Peyer's patch (tissue), 4 donors: Measurements from ENCODE around the gene MECP2. TPM values are rescaled to one million over a fixed set of nuclear protein-coding genes. Genes with fewer than 3 reads are reported as not detected.
A peak's percentile ranks its signal among the peaks of the same experiment; 100 is the strongest.

Experiments used
- DNase-seq, 3 donors: peaks; one replicate each; pipeline ENCODE4 v3.0.0-alpha.2; 2017 to 2019
- H3K27ac ChIP-seq, 4 donors: fragments of 200-600 bp; sonication (generic); one replicate each; pipeline ENCODE4 v1.5.1; 2016 to 2019
- H3K27me3 ChIP-seq, 2 donors: fragments of 200-600 bp; sonication (generic); one replicate each; pipeline ENCODE4 v1.5.1; 2019
- H3K36me3 ChIP-seq, 3 donors: fragments of 200-600 bp; sonication (generic); one replicate each; pipeline ENCODE4 v1.5.1; 2016 to 2019
- H3K4me1 ChIP-seq, 4 donors: fragments of 200-600 bp; sonication (generic); one replicate each; pipeline ENCODE4 v1.5.1; 2016 to 2019
- H3K4me3 ChIP-seq, 4 donors: fragments of 200-600 bp; sonication (generic); 1 replicate in 3 of 4; 2 replicates in 1 of 4; pipeline ENCODE4 v1.5.1; 2016 to 2019; ENCODE audit warnings: mild to moderate bottlenecking in 1 of 4
- H3K9me3 ChIP-seq, 4 donors: fragments of 200-600 bp; sonication (generic); one replicate each; pipeline ENCODE4 v1.5.1; 2016 to 2019; ENCODE audit warnings: mild to moderate bottlenecking in 1 of 4
- POLR2A ChIP-seq, 2 donors: fragments of 450-650 bp; IDR thresholded peaks; one replicate each; pipeline ENCODE4 v1.5.1; 2017; ENCODE audit warnings: antibody characterized with exemption in 2 of 2, mild to moderate bottlenecking in 2 of 2, moderate library complexity in 2 of 2
- total RNA-seq, 4 donors: library from RNA; depleted of rRNA; stranded (reverse); fragments of >200 nt; gene quantifications; one replicate each; pipeline ENCODE4 v1.1.0, GENCODE V29; 2016
- TF ChIP-seq, protein P1 (sequence below), 6 experiments: fragments of 450-650 bp in 4 of 6; fragments of 200-600 bp in 2 of 6; sonication (generic) in 1 of 6; IDR thresholded peaks; one replicate each; pipeline ENCODE4 v1.5.1; 2017 to 2019; ENCODE audit warnings: antibody characterized with exemption in 6 of 6, mild to moderate bottlenecking in 3 of 6, moderate library complexity in 1 of 6

MECP2 gene
- total RNA-seq, 4 donors from 2014 or later: 39.8 to 147 (median 55.4) TPM

DNA sequence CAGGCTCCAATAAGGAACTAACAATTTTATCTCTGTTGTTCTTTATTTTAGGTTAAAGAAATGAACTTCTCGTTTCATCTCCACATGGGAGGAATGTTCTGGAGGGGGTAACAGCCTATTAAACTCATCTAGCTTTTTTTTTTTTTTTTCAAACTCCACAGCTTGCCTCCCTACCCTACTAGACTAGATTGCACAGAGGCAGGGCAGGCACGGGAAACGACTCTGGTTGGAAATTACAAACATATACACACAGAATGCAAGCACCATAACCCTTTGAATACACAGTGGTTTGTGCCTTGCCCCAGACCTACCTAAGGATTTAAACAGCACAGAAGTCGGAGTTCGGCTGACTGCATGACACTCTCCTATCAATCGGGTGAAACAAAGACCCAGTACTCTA is 2.7 kb downstream of the MECP2 start:
- TF ChIP-seq, protein P1, sequence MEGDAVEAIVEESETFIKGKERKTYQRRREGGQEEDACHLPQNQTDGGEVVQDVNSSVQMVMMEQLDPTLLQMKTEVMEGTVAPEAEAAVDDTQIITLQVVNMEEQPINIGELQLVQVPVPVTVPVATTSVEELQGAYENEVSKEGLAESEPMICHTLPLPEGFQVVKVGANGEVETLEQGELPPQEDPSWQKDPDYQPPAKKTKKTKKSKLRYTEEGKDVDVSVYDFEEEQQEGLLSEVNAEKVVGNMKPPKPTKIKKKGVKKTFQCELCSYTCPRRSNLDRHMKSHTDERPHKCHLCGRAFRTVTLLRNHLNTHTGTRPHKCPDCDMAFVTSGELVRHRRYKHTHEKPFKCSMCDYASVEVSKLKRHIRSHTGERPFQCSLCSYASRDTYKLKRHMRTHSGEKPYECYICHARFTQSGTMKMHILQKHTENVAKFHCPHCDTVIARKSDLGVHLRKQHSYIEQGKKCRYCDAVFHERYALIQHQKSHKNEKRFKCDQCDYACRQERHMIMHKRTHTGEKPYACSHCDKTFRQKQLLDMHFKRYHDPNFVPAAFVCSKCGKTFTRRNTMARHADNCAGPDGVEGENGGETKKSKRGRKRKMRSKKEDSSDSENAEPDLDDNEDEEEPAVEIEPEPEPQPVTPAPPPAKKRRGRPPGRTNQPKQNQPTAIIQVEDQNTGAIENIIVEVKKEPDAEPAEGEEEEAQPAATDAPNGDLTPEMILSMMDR (IDR thresholded peaks at IDR 0.05): no peak
- no peak for TF ChIP-seq POLR2A (IDR thresholded peaks at IDR 0.05)
- Histone ChIP-seq H3K4me1 (peaks cover 0 to 21% (median 0%) of the 10 kb centered on the region in 4 donors), H3K27ac (peak overlapping the region in 1 of 4 donors; percentile 25)

GRCh38 chrX:154093965-154094364 is 3.6 kb downstream of the MECP2 start:
- no peak for DNase-seq
- Histone ChIP-seq H3K36me3 (no peaks in the 10 kb centered on the region), H3K4me3 (no peak overlapping the region), H3K4me1 (peaks cover 0 to 21% (median 0%) of the 10 kb centered on the region in 4 donors), H3K27ac (no peak overlapping the region), H3K27me3 (no peaks in the 10 kb centered on the region), H3K9me3 (no peaks in the 10 kb centered on the region)
- TF ChIP-seq POLR2A (IDR thresholded peaks at IDR 0.05): no peak
- TF ChIP-seq, protein P1 (IDR thresholded peaks at IDR 0.05): no peak

More for the DNA sequence above, 2.7 kb downstream of the MECP2 start:
- DNase-seq: no peak
- no peaks in the 10 kb centered on the region for H3K36me3 ChIP-seq
- no peaks in the 10 kb centered on the region for H3K27me3 ChIP-seq
- H3K9me3 ChIP-seq: no peaks in the 10 kb centered on the region
- peak overlapping the region in 1 of 4 donors; percentile 22 for H3K4me3 ChIP-seq

GRCh38 chrX:154092371-154092770 is 5.1 kb downstream of the MECP2 start:
- Histone ChIP-seq H3K4me3 (no peak overlapping the region), H3K27ac (no peak overlapping the region), H3K27me3 (no peaks in the 10 kb centered on the region), H3K9me3 (no peaks in the 10 kb centered on the region), H3K4me1 (peaks cover 0 to 21% (median 0%) of the 10 kb centered on the region in 4 donors), H3K36me3 (no peaks in the 10 kb centered on the region)
- TF ChIP-seq POLR2A (IDR thresholded peaks at IDR 0.05): no peak
- TF ChIP-seq, protein P1 (IDR thresholded peaks at IDR 0.05): no peak
- DNase-seq: no peak

DNA sequence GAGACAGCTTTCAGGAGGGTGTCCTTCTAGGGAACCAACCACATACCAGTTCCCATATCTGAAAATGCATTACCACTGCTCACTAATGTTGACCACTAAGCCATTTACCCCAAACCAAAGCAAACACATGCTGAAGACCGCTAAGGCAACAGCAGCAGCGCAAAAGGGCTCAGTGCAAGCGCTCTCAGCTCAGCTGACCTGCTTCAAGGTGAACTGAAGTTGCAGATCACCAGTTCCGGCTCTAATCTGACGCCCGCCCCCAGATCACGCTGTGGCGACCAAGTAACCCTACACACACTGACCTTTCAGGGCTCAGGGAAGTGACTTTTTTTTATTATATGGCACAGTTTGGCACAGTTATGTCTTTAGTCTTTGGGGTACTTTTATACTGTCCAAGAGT is 5.8 kb downstream of the MECP2 start:
- Histone ChIP-seq H3K27me3 (no peaks in the 10 kb centered on the region), H3K4me1 (peaks cover 0 to 21% (median 0%) of the 10 kb centered on the region in 4 donors), H3K9me3 (no peaks in the 10 kb centered on the region), H3K4me3 (no peak overlapping the region), H3K27ac (no peak overlapping the region), H3K36me3 (no peaks in the 10 kb centered on the region)
- TF ChIP-seq, protein P1 (IDR thresholded peaks at IDR 0.05): no peak
- TF ChIP-seq POLR2A (IDR thresholded peaks at IDR 0.05): no peak
- no peak for DNase-seq

- peaks cover 0 to 18% (median 0%) of the 10 kb centered on the region in 4 donors for H3K4me1 ChIP-seq
- no peak for DNase-seq
- H3K27ac ChIP-seq: no peak overlapping the region
Measured at GRCh38 chrX:154090731-154091130, 6.8 kb downstream of the MECP2 start.

More at GRCh38 chrX:154090731-154091130, 6.8 kb downstream of the MECP2 start:
- no peaks in the 10 kb centered on the region for H3K9me3 ChIP-seq
- H3K36me3 ChIP-seq: no peaks in the 10 kb centered on the region
- no peak overlapping the region for H3K4me3 ChIP-seq
- no peaks in the 10 kb centered on the region for H3K27me3 ChIP-seq
- no peak for TF ChIP-seq POLR2A (IDR thresholded peaks at IDR 0.05)
- TF ChIP-seq, protein P1 (IDR thresholded peaks at IDR 0.05): no peak
